ENCODE measurements around the gene DOC2A.

- no peak for TF ChIP-seq CTCF (conservative IDR thresholded peaks at IDR 0.05; ENCODE audit: low read depth, low read length)
- no peak for TF ChIP-seq EZH2 (IDR thresholded peaks at IDR 0.05; ENCODE audit: borderline replicate concordance, low read depth, low read length, poor library complexity, severe bottlenecking)
These were observed 12.1 kb upstream of the DOC2A start, which contains the start of gene C16orf92 for GRCh38 chr16:30022887-30023286.

Data from A673 (cell line).